Endothelial cell of umbilical vein (primary cell): ENCODE measurements around the gene ACKR3. TPM values are rescaled to one million over a fixed set of nuclear protein-coding genes. Genes with fewer than 3 reads are reported as not detected.

Source experiments
- BruUV-seq: library from RNA; stranded (reverse); fragments of 400-500 nt; replicated peaks from 2 replicates; lab custom pipeline; 2021; lab: Mats Ljungman, UMichigan
- CTCF ChIA-PET: fragments of 300-600, 350-600 bp; sonication (Branson Sonifier 250); formaldehyde crosslinking; loops from one replicate; lab custom pipeline; 2021; ENCODE audit warnings: antibody characterized with exemption, inconsistent platforms; lab: Charles Lee
- POLR2A ChIA-PET: fragments of 300-600, 350-600 bp; sonication (Branson Sonifier 250); formaldehyde crosslinking; loops from one replicate; lab custom pipeline; 2021; ENCODE audit warnings: antibody characterized with exemption, inconsistent platforms; lab: Charles Lee
- DNase-seq: peaks from one replicate; pipeline ENCODE4 v3.0.0-alpha.2; 2011; ENCODE audit warnings: low read depth, low spot score
- FAIRE-seq: peaks from 2 replicates; lab custom pipeline; 2011; peaks lifted over from hg19 to GRCh38; lab: Jason Lieb, UNC
- H2AFZ ChIP-seq: 2 replicates; pipeline ENCODE4 v1.6.0; 2012; ENCODE audit warnings: low read depth, low read length, control low read depth, inconsistent platforms
- H3K27ac ChIP-seq: 2 replicates; pipeline ENCODE4 v1.5.1; 2011; ENCODE audit warnings: low read depth, mild to moderate bottlenecking, control low read depth, low read length, moderate library complexity; ENCODE audit not compliant: insufficient read depth
- H3K27me3 ChIP-seq, 2 experiments: 2 replicates each; pipeline versions ENCODE4 v1.6.0 to v1.6.1; 2011; ENCODE audit warnings: low read length in 2 of 2, mixed read lengths in 1 of 2; ENCODE audit not compliant: control insufficient read depth in 2 of 2, insufficient read depth in 2 of 2
- H3K36me3 ChIP-seq, 2 experiments: 2 replicates in 1 of 2; 3 replicates in 1 of 2; pipeline ENCODE4 v1.5.1; 2011; ENCODE audit warnings: low read length in 2 of 2, mild to moderate bottlenecking in 1 of 2, moderate library complexity in 1 of 2; ENCODE audit not compliant: control insufficient read depth in 2 of 2, insufficient read depth in 2 of 2; ENCODE audit errors: extremely low read depth in 1 of 2
- H3K4me1 ChIP-seq: 3 replicates; pipeline ENCODE4 v1.5.1; 2011; ENCODE audit warnings: mild to moderate bottlenecking, low read length; ENCODE audit not compliant: control insufficient read depth, insufficient read depth; ENCODE audit errors: extremely low read depth
- H3K4me2 ChIP-seq: 2 replicates; pipeline ENCODE4 v1.6.1; 2011; ENCODE audit warnings: low read length, control low read depth, mixed read lengths; ENCODE audit not compliant: insufficient read depth
- H3K4me3 ChIP-seq, 3 experiments: fragments of 200-600 bp in 1 of 3; sonication (generic), shearing (Covaris generic) in 1 of 3; replicated peaks in 1 of 3; 2 replicates each; pipeline ENCODE4 v1.5.1; 2011 to 2016; ENCODE audit warnings: control low read depth in 3 of 3, low read length in 3 of 3, mild to moderate bottlenecking in 2 of 3, inconsistent platforms in 1 of 3, low read depth in 1 of 3, moderate library complexity in 1 of 3; ENCODE audit not compliant: insufficient read depth in 1 of 3
- H3K79me2 ChIP-seq: 2 replicates; pipeline ENCODE4 v1.6.0; 2012; ENCODE audit warnings: low read length, inconsistent platforms; ENCODE audit not compliant: control insufficient read depth, insufficient read depth
- H3K9ac ChIP-seq: replicated peaks from 2 replicates; pipeline ENCODE3; 2011; ENCODE audit warnings: low read length, control low read depth; ENCODE audit not compliant: insufficient read depth; ENCODE audit errors: extremely low read depth
- H3K9me1 ChIP-seq: replicated peaks from 3 replicates; pipeline ENCODE4 v1.6.0; 2011; ENCODE audit warnings: mild to moderate bottlenecking, low read length; ENCODE audit not compliant: control insufficient read depth, insufficient read depth; ENCODE audit errors: extremely low read depth
- H3K9me3 ChIP-seq: replicated peaks from 2 replicates; pipeline ENCODE4 v1.5.1; 2012; ENCODE audit warnings: low read length, inconsistent platforms; ENCODE audit not compliant: control insufficient read depth, insufficient read depth
- H4K20me1 ChIP-seq: replicated peaks from 2 replicates; pipeline ENCODE3; 2011; ENCODE audit warnings: mild to moderate bottlenecking, low read length; ENCODE audit not compliant: control insufficient read depth, insufficient read depth; ENCODE audit errors: extremely low read depth
- EZH2 ChIP-seq: IDR thresholded peaks from 2 replicates; pipeline ENCODE4 v1.6.1; 2012; ENCODE audit warnings: borderline replicate concordance, low read depth, mild to moderate bottlenecking, moderate library complexity, low read length, inconsistent platforms; ENCODE audit not compliant: severe bottlenecking
- FOS ChIP-seq: IDR thresholded peaks from 2 replicates; pipeline ENCODE4 v1.6.1; 2011; ENCODE audit warnings: mild to moderate bottlenecking, low read length, moderate library complexity, borderline replicate concordance; ENCODE audit not compliant: insufficient read depth
- GATA2 ChIP-seq: IDR thresholded peaks from 2 replicates; pipeline ENCODE4 v1.7.0; 2011; ENCODE audit warnings: low read depth, mild to moderate bottlenecking, moderate library complexity, mixed read lengths, low read length; ENCODE audit not compliant: insufficient read length, insufficient read depth
- JUN ChIP-seq: IDR thresholded peaks from 2 replicates; pipeline ENCODE4 v1.6.1; 2011; ENCODE audit warnings: borderline replicate concordance, low read depth; ENCODE audit not compliant: insufficient read length, insufficient read depth
- MYC ChIP-seq: IDR thresholded peaks from one replicate; pipeline ENCODE4 v1.6.1; 2011; ENCODE audit warnings: mild to moderate bottlenecking, low read depth, low read length
- POLR2A ChIP-seq: IDR thresholded peaks from 2 replicates; pipeline ENCODE4 v1.6.1; 2012; ENCODE audit warnings: low read depth, mild to moderate bottlenecking, control low read depth, low read length
- POLR2AphosphoS5 ChIP-seq: IDR thresholded peaks from 2 replicates; pipeline ENCODE4 v1.6.1; 2012; ENCODE audit warnings: low read depth, mild to moderate bottlenecking, control low read depth, low read length, moderate library complexity; ENCODE audit not compliant: insufficient read depth
- dilution Hi-C: fragments of 300-500 bp; cut with MboI; formaldehyde crosslinking; loops from one replicate; pipeline ENCODE4 v1.15.0; 2019; ENCODE audit warnings: low sequenced_read_pairs; ENCODE audit not compliant: extremely low pct_ligation_motif_present
- intact Hi-C: fragments of 100-400 bp; cut with micrococcal nuclease; formaldehyde crosslinking; loops from one replicate; pipeline ENCODE4 v1.10.0; 2022
- polyA plus RNA-seq, 4 experiments: library from polyadenylated mRNA; depleted of rRNA in 3 of 4; stranded (reverse) in 3 of 4; unstranded in 1 of 4; fragments of >200 nt; gene quantifications; 2 replicates each; pipeline versions ENCODE4 v1.2.1 to v1.2.3, GENCODE V29; 2011 to 2012; ENCODE audit warnings: missing spikeins in 1 of 4
- total RNA-seq: library from RNA; stranded (reverse); gene quantifications from 2 replicates; pipeline ENCODE4 v1.2.3, GENCODE V29; 2021
- TF ChIP-seq, protein P1 (sequence below): IDR thresholded peaks from 2 replicates; pipeline ENCODE4 v1.6.1; 2011; ENCODE audit not compliant: insufficient read depth, insufficient read length
- TF ChIP-seq, protein P2 (sequence below), 2 donors: IDR thresholded peaks; 1 replicate in 1 of 2; 2 replicates in 1 of 2; pipeline ENCODE4 v1.5.1; 2011; ENCODE audit warnings: low read length in 2 of 2, mild to moderate bottlenecking in 2 of 2, moderate library complexity in 2 of 2, control low read depth in 1 of 2, inconsistent platforms in 1 of 2, low read depth in 1 of 2; ENCODE audit not compliant: insufficient read depth in 1 of 2; ENCODE audit errors: extremely low read depth in 1 of 2

ACKR3 gene
- total and polyA plus RNA-seq, 2 donors (not counting 3 experiments of a cell fraction or from before 2014, with no cell fraction given): 31.1 to 428 TPM

DNA sequence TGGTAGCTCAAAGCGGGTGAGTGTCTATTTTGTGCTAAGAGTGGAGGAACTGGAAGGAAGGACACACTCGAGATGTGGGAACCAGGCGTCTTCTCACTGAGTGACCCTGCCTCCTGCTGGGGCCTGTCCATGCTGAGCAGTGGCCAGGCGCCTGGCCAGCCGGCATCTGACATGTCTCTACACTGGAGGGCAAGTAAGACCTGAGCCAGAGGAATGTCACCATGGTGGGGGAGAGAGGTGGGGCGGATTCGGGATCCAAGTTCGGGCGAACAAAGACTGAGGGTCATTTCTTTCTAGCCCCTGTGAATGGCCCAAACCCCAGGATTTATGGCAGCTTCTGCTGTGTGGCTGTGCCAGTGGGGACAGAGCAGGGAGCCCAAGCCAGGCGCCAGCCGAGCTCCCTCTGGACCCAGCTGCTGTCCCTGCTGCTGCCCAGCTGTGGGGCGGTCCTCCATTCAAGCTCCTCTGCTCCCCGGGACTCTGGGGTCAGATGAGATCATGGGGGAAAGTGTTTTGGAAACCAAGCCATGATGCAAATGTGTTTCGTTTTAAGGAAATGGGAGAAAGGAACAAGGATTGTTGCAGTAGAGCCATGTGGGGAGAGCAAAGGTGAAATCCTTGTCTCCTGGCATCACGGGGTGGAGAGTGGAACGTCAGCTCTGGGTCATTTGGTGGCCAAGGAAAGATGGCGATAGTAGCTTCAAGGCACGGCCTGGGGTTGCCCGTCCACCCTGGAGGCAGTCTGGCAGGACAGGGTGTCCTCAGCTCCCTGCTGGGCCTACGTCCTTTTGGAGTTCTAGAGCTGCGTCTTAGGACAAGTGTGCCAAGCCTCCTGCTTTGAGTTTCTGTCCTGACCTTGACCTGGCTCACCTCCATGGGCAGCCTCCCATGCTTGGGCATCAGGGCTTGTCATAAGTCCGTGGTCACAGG is 8.1 kb downstream of the ACKR3 start:
- intact Hi-C loops: loop anchor here (2.0 kb wide), 3 partner anchors 255 to 369 kb away; no protein-coding TSS in a partner anchor
- no peaks in the 10 kb centered on the region for H4K20me1 ChIP-seq
- peak overlapping the region; percentile 68 for H2AFZ ChIP-seq
- H3K79me2 ChIP-seq: peaks cover 22% of the 10 kb centered on the region
- H3K9me3 ChIP-seq: no peaks in the 10 kb centered on the region
- TF ChIP-seq GATA2 (no peak), FOS (no peak), POLR2A (no peak), JUN (no peak), EZH2 (no peak), POLR2AphosphoS5 (no peak), MYC (no peak)
- TF ChIP-seq, protein P1, sequence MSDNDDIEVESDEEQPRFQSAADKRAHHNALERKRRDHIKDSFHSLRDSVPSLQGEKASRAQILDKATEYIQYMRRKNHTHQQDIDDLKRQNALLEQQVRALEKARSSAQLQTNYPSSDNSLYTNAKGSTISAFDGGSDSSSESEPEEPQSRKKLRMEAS: no peak
- TF ChIP-seq, protein P2, sequence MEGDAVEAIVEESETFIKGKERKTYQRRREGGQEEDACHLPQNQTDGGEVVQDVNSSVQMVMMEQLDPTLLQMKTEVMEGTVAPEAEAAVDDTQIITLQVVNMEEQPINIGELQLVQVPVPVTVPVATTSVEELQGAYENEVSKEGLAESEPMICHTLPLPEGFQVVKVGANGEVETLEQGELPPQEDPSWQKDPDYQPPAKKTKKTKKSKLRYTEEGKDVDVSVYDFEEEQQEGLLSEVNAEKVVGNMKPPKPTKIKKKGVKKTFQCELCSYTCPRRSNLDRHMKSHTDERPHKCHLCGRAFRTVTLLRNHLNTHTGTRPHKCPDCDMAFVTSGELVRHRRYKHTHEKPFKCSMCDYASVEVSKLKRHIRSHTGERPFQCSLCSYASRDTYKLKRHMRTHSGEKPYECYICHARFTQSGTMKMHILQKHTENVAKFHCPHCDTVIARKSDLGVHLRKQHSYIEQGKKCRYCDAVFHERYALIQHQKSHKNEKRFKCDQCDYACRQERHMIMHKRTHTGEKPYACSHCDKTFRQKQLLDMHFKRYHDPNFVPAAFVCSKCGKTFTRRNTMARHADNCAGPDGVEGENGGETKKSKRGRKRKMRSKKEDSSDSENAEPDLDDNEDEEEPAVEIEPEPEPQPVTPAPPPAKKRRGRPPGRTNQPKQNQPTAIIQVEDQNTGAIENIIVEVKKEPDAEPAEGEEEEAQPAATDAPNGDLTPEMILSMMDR (IDR thresholded peaks at IDR 0.05; ENCODE audit: extremely low read depth in 1 of 2, insufficient read depth in 1 of 2, low read depth in 1 of 2, low read length in 2 of 2): no peak
- FAIRE-seq: peak; percentile 21
- ChIA-PET CTCF (interaction anchor here (0.6 to 1.2 kb wide), 3 partner anchors 9 to 70 kb away, joined by 3 to 4 read pairs (median 3); no protein-coding TSS in a partner anchor), POLR2A (no interaction called here)
- no peaks in the 10 kb centered on the region for H3K27me3 ChIP-seq
- no peak overlapping the region for H3K9ac ChIP-seq
- dilution Hi-C loops: no loop called here
- no peak overlapping the region for H3K4me3 ChIP-seq
- H3K27ac ChIP-seq: peak overlapping the region; percentile 2
- DNase-seq: peak; percentile 8
- BruUV-seq: no TSS peak
- H3K9me1 ChIP-seq: no peaks in the 10 kb centered on the region
- H3K4me2 ChIP-seq: peak overlapping the region; percentile 40
- H3K36me3 ChIP-seq: peaks cover 0 to 19% of the 10 kb centered on the region in 2 experiments
- peaks cover 43% of the 10 kb centered on the region for H3K4me1 ChIP-seq
